ENCODE results near the gene PEX13. TPM values are rescaled to one million over a fixed set of nuclear protein-coding genes. Genes with fewer than 3 reads are reported as not detected.

Gene PEX13, protein sequence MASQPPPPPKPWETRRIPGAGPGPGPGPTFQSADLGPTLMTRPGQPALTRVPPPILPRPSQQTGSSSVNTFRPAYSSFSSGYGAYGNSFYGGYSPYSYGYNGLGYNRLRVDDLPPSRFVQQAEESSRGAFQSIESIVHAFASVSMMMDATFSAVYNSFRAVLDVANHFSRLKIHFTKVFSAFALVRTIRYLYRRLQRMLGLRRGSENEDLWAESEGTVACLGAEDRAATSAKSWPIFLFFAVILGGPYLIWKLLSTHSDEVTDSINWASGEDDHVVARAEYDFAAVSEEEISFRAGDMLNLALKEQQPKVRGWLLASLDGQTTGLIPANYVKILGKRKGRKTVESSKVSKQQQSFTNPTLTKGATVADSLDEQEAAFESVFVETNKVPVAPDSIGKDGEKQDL
- 41.7 and 42.5 TPM in 2 replicates for polyA plus RNA-seq (2011; rRNA removed)
- 11.5 and 12.3 TPM in 2 replicates for polyA plus RNA-seq (2012; cell fraction: cytosol; rRNA removed)
- 5.8 and 5.9 TPM in 2 replicates for polyA plus RNA-seq (2012; cell fraction: nucleus; rRNA removed)
- 13.8 to 18.5 TPM (median 17.4 TPM) in 3 replicates for polyA plus RNA-seq (2017; fragmentation: RNase III; extraction: RNeasy Plus Mini Kit Qiagen cat#74134 plus additional on column Dnase treatment)
- polyA minus RNA-seq (2011; rRNA and poly(A)+ RNA removed) = 29.0 and 41.0 TPM in 2 replicates

DNA sequence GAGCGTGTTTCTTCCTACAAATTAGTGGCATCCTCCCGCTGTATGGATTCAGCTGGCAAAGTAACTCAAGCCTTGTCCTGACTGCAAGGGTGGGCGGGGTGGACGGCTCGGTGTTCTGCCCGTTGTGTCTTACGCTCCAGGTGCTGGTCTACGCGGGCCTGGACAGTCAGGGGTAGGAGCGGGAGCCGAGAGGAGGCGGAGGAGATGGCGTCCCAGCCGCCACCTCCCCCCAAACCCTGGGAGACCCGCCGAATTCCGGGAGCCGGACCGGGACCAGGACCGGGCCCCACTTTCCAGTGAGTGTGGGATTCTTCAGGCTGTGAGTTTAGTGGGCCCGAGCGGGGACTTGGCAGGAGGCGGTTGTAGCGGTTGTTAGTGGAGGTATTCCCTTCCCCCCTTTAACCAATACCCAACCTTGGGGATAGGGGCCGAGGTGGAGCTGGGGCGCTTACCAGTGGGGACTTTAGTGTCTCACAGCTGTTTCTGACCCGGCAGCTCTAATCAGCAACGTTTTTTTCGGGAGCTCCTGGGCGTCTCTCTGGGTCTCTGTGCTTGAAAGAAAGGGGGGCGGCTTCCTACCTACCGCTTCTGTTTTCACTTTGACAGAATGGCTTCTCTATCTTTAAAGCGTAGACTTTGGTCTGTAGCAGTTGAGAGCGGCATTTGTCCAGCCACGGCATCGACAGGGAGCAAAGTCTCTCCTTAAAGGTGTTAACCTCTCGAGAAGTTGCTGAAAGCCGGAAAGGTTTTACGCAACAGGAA lies at the start of gene PEX13, which contains the start of gene PUS10:
Gene PEX13 (plus strand): TSS at position 165 of the 762 bp plus-strand sequence. CDS start 40 bp downstream, at position 205.
Gene PUS10 (minus strand): TSS at position 700 of the 762 bp plus-strand sequence. CDS start 6,365 bp downstream, outside the sequence.
- H3K27ac ChIP-seq = peak within 1 kb of the TSS; percentile 94 to 97
- TF ChIP-seq POLR2A (IDR thresholded peaks at IDR 0.05; ENCODE audit: low read length) (peak; percentile 63), RARB (CRISPR knock-in tag; IDR thresholded peaks at IDR 0.05) (no peak), NPAS2 (CRISPR knock-in tag; IDR thresholded peaks at IDR 0.05; ENCODE audit: borderline replicate concordance) (no peak), HDAC2 (IDR thresholded peaks at IDR 0.05) (no peak), CHD4 (IDR thresholded peaks at IDR 0.05; ENCODE audit: borderline replicate concordance) (no peak), PHF8 (IDR thresholded peaks at IDR 0.05; ENCODE audit: borderline replicate concordance, low read depth) (peak; percentile 73; the same call in 1 of the 2 replicates), FOSL2 (IDR thresholded peaks at IDR 0.05) (no peak), FOSL2 (CRISPR knock-in tag; IDR thresholded peaks at IDR 0.05) (no peak), TP53 (CRISPR knock-in tag; IDR thresholded peaks at IDR 0.05) (0 out of 2 replicates have a peak, but pooled peaks have one; percentile 43), NR3C1 (IDR thresholded peaks at IDR 0.05) (no peak), JUN (IDR thresholded peaks at IDR 0.05) (peak in 1 of 2 experiments; percentile 57; a peak in 2 of 5 replicates), CEBPB (IDR thresholded peaks at IDR 0.05) (peak; percentile 51 to 85; a peak in 3 of 4 replicates), HOXB5 (CRISPR knock-in tag; IDR thresholded peaks at IDR 0.05) (no peak), FOSB (CRISPR knock-in tag; IDR thresholded peaks at IDR 0.05) (no peak)
- TF ChIP-seq, protein P1, sequence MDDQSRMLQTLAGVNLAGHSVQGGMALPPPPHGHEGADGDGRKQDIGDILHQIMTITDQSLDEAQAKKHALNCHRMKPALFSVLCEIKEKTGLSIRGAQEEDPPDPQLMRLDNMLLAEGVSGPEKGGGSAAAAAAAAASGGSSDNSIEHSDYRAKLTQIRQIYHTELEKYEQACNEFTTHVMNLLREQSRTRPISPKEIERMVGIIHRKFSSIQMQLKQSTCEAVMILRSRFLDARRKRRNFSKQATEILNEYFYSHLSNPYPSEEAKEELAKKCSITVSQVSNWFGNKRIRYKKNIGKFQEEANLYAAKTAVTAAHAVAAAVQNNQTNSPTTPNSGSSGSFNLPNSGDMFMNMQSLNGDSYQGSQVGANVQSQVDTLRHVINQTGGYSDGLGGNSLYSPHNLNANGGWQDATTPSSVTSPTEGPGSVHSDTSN (IDR thresholded peaks at IDR 0.05) = 0 out of 2 replicates have a peak, but pooled peaks have one; percentile 55
- TF ChIP-seq, protein P2, sequence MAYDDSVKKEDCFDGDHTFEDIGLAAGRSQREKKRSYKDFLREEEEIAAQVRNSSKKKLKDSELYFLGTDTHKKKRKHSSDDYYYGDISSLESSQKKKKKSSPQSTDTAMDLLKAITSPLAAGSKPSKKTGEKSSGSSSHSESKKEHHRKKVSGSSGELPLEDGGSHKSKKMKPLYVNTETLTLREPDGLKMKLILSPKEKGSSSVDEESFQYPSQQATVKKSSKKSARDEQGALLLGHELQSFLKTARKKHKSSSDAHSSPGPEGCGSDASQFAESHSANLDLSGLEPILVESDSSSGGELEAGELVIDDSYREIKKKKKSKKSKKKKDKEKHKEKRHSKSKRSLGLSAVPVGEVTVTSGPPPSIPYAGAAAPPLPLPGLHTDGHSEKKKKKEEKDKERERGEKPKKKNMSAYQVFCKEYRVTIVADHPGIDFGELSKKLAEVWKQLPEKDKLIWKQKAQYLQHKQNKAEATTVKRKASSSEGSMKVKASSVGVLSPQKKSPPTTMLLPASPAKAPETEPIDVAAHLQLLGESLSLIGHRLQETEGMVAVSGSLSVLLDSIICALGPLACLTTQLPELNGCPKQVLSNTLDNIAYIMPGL (CRISPR knock-in tag; IDR thresholded peaks at IDR 0.05; ENCODE audit: borderline replicate concordance) = no peak
- TF ChIP-seq, protein P3, sequence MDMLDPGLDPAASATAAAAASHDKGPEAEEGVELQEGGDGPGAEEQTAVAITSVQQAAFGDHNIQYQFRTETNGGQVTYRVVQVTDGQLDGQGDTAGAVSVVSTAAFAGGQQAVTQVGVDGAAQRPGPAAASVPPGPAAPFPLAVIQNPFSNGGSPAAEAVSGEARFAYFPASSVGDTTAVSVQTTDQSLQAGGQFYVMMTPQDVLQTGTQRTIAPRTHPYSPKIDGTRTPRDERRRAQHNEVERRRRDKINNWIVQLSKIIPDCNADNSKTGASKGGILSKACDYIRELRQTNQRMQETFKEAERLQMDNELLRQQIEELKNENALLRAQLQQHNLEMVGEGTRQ (IDR thresholded peaks at IDR 0.05) = no peak
- TF ChIP-seq, protein P4, sequence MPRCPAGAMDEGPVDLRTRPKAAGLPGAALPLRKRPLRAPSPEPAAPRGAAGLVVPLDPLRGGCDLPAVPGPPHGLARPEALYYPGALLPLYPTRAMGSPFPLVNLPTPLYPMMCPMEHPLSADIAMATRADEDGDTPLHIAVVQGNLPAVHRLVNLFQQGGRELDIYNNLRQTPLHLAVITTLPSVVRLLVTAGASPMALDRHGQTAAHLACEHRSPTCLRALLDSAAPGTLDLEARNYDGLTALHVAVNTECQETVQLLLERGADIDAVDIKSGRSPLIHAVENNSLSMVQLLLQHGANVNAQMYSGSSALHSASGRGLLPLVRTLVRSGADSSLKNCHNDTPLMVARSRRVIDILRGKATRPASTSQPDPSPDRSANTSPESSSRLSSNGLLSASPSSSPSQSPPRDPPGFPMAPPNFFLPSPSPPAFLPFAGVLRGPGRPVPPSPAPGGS (IDR thresholded peaks at IDR 0.05) = 0 out of 3 replicates have a peak, but pooled peaks have one; percentile 8
- TF ChIP-seq, protein P5, sequence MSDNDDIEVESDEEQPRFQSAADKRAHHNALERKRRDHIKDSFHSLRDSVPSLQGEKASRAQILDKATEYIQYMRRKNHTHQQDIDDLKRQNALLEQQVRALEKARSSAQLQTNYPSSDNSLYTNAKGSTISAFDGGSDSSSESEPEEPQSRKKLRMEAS (IDR thresholded peaks at IDR 0.05) = 0 out of 2 replicates have a peak, but pooled peaks have one; percentile 16
- peak within 1 kb of the TSS; percentile 86 for H3K4me3 ChIP-seq
- WGBS (ENCODE audit: missing lambda C conversion rate) = 1% methylated on average over 39 of the region's 39 CpGs
- FAIRE-seq (no peak), DNase-seq (ENCODE audit: low read depth in 1 of 2, low spot score in 1 of 2) (peak; percentile 90 to 93), ATAC-seq (peak; percentile 94 to 98)
- H3K9me3 ChIP-seq = peaks cover 11% of the 10 kb centered on the region
- ChIA-PET CTCF (interaction anchor here (0.6 kb wide), 1 partner anchor 1856 kb away, joined by 3 read pairs; no protein-coding TSS in a partner anchor), POLR2A (interaction anchor here (0.5 to 1.2 kb wide), 3 partner anchors 48 to 746 kb away, joined by 3 to 4 read pairs (median 3); partner anchors contain the start of gene SANBR)
- H3K4me1 ChIP-seq = peaks cover 30% of the 10 kb centered on the region
- peak within 1 kb of the TSS; percentile 85 for H3K4me2 ChIP-seq

Data from A549 (cell line).